HG02970 (cell line): Measurements from ENCODE around the gene TBPL1.

Experiments
- ATAC-seq: cut with Tn5 transposase; IDR thresholded peaks from one replicate; pipeline ENCODE4 v1.9.1; 2021; ENCODE audit warnings: mild to moderate bottlenecking, moderate library complexity, moderate number of reproducible peaks; ENCODE audit not compliant: unreplicated experiment, low FRiP score

TBPL1 gene

GRCh38 chr6:134000443-134000842, 47.4 kb downstream of the TBPL1 start:
- no peak for ATAC-seq

DNA sequence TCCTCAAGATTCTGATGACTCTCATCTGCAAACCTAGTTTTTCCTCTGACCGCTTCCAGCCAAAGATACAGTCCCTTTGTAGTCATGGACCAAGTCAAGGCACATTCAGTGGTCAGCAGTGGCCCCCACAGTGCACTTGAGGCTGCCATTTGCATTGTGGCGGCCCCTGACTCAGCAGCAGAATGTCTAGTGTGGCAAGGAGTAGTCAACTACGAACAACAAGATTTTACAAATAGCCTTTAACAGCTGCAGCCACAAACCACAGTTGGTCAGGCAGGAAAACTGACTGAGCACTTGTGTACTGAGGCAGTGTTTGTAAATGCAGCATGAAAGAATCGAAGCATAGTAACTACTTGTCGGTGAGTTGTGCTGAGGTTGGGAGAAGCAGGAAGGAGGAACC, 49.8 kb downstream of the TBPL1 start:
- no peak for ATAC-seq

DNA sequence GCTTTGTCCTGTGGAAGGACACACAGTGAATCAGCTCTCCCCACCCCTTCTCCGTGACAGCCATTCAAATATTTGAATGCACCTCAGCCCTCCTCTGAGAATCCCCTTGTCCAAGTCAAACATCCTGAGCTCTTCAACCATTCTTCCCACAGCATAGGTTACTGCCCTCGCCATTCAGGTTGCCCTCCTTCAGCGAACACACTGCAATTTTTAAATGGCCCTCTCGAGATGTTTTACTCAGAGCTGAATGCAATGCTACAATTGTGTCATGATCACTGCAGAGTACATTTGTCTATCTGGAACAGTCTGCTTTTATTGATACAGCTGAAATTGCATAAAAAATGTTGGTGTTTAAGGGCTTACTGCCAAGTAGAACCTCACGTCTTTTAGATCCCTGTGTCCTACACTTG, 50.5 kb downstream of the TBPL1 start:
- no peak for ATAC-seq

GRCh38 chr6:134004714-134005113, 51.7 kb downstream of the TBPL1 start:
- ATAC-seq: no peak

- ATAC-seq: no peak
Observed at GRCh38 chr6:134005800-134006199, 52.8 kb downstream of the TBPL1 start.

GRCh38 chr6:134007077-134007476, 54.1 kb downstream of the TBPL1 start:
- no peak for ATAC-seq

DNA sequence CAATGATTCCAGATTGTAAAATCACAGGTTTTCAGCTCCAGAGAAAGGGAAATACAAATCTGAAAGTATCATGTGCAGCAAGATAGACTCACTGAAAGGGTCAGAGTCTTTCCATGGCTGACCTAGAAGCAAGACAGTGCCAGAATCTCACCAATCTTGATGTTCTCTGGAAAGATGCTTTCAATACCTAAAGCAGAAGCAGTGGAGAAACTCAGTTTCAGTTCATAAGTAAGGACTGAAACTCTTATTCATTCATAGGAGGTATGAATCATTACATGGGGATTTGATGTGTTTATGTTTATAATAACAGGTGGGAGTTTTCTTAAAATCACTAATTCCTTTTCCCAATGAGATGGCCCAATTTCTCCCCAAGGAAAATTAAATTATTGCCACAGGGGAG, 56.9 kb downstream of the TBPL1 start:
- ATAC-seq: no peak

- ATAC-seq: no peak
Observed at GRCh38 chr6:134010400-134010799, 57.4 kb downstream of the TBPL1 start.

- no peak for ATAC-seq
Observed at GRCh38 chr6:134010974-134011373, 58.0 kb downstream of the TBPL1 start.

- ATAC-seq: no peak
Observed at GRCh38 chr6:134014588-134015137, 61.6 kb downstream of the TBPL1 start.

DNA sequence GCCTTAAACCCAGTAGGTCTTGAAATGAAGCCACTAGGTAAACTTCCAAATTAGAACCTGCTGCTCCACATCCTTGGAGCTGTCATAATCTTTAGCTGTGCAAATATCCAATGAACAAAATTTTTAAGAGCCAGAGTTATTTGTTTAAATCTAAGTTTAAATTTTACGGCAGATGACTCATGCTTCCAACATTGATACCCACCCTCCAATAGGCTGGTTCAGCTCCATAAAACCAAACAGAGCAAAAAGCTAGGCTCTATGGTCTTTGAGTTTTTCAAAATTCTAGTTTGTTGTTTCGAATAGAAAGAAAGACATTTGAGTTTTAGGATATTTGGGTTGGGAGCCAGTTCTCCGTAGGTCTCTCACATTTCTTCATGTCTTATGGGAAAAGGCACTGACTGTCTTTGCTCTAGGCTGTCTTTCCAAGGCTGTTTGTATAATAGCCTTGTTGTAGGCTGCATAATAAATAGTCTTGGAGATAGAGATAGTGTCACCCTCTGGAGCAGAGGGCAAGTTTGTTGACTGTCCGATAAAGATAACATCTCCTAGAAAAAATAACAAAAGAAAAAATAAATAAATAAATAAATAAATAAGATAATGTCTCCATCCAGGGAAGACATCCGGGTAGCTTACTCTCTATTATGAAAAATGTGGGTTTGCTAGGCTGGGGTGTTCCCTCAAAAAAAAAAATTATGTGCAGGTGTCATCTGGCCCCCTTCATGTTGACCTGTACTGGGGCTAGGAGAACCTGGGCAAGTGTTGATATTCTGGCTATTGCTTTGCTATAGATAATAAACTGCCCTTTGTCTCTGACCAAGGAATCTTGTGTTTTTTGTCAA, 62.9 kb downstream of the TBPL1 start:
- ATAC-seq: no peak

DNA sequence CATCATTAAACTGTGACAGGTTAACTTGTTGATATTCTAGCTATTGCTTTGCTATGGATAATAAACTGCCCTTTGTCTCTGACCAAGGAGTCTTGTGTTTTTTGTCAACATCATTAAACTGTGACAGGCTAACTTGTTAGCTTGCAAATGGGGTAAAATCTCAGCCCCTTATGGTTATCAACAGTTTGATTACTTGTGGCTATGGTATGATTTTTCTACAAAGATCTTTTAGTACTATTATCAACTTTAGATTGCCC, 63.5 kb downstream of the TBPL1 start:
- ATAC-seq: no peak

DNA sequence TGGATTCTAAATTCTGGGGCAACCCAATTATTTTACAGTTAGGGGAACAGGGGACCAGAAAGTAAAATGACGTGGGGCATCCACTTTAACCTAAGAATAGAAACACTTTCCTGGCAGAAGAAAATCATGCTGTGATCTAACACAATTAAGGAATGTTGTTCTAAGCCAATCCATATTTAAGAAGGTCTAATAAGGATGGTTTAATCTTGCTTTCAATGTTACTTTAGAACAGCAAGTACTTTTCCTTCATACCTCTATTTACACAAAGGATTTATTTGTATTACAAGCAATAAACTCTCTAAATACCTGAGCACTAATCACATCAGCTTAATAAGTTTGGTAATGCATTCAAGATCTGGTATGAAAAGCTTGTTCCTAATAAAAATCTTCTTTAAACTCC, 67.0 kb downstream of the TBPL1 start:
- no peak for ATAC-seq

GRCh38 chr6:134020543-134020942, 67.5 kb downstream of the TBPL1 start:
- ATAC-seq: no peak

- ATAC-seq: no peak
Observed at GRCh38 chr6:134020968-134021367, 67.9 kb downstream of the TBPL1 start.

- ATAC-seq: no peak
Observed at GRCh38 chr6:134021396-134022122, 68.5 kb downstream of the TBPL1 start.

GRCh38 chr6:134022650-134023049, 69.6 kb downstream of the TBPL1 start:
- ATAC-seq: no peak

DNA sequence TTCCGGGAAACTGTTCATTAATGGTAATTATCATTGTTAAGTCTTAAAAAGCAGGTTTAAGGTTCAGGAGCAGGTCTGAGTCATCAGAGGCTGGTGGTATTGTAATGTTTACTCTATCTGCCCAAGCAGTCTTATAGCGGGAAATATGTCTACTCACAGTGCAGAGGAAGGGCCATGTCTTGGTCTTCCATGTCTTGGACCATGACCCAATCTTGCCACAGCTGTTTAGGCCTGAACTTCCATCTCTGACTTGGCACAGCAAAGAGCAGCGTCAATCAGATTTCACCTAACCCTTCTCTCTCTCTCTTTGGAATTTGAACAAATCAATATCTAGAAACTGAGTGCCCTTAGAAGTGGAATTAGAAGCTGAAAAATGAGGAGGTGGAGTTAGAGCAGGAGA, 73.6 kb downstream of the TBPL1 start:
- no peak for ATAC-seq

DNA sequence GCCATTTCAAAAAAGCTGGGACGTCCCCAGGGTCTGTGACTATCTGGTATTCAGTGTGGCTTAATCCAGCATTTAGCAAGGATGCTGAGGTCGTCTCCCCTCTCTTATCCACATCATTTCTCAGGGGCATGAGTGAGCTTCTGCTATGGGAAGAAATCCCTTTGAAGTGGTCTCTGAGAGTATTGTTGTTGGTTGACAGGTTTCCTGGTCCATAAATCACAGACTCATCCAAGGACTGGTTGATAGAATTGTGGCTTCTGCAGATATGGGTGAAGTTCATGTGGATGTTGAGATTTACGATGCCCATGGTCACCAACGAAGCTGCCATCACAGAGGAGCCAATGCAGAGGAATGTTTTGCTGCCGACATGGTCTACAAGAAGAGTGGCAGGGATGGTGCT, 75.4 kb downstream of the TBPL1 start:
- ATAC-seq: no peak

DNA sequence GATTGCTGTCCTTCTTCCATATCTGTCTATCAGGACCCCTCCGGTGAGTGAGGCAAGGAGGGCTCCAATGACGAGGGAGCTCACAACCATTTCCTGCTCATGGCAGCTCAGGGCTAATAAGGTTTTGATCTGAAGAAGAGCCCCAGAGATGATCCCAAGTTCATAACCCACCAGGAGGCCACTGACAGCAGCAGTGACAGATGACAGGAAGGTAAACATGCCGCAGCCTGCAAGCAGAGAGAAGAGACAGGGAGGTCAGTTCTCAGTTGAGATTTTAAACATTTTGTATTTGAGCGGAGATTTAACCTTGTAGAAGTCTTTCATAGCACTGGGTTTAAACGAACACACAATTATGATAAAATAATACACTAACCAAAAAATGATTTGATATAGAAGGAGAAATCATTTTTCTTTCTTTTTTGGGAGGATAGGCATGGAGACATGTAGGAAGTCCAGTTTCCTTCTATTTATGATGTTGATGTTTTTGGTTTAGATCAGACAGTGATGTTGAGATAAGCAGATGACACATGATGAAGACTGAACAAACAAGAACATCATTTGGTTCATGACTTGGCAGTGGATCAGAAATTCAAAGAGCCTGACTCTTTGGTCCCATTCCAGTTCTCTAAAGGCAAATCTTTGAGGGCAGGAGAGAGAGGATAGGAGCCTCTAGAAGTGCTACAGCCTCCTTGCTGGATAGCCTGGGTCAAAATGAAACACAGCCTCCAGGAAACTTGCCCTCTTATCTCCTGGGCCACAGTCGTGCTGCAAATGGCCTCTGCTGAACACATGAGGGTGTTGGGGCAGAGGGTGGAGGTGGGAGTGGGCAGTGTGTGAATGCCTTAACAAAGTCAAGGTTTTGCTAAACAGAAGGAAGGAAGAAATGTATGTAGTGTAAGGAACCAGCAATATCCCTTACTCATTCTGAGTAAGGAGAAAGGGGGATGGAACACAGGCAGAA, 76.8 kb downstream of the TBPL1 start:
- ATAC-seq: no peak
